ENCODE data around the gene IRF8.

DNA sequence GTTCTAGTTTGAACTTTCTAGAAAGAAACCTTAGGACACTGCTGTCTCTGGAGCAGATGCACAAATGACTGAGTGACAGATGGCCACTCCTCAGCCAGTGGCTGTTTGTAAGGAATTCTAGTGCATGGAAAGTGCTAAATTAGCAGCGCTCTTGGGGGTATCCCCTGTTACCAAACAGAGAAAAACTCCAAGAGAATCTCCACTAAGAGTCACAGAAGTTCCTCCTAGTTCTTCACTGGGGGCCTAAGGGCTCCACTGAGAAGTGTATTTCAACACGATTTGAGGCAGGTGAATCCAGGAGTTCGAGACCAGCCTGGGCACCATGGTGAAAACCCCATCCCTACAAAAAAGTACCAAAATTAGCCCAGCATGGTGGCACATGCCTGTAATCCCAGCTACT, 18.1 kb upstream of the IRF8 start:
- TF ChIP-seq, protein P1, sequence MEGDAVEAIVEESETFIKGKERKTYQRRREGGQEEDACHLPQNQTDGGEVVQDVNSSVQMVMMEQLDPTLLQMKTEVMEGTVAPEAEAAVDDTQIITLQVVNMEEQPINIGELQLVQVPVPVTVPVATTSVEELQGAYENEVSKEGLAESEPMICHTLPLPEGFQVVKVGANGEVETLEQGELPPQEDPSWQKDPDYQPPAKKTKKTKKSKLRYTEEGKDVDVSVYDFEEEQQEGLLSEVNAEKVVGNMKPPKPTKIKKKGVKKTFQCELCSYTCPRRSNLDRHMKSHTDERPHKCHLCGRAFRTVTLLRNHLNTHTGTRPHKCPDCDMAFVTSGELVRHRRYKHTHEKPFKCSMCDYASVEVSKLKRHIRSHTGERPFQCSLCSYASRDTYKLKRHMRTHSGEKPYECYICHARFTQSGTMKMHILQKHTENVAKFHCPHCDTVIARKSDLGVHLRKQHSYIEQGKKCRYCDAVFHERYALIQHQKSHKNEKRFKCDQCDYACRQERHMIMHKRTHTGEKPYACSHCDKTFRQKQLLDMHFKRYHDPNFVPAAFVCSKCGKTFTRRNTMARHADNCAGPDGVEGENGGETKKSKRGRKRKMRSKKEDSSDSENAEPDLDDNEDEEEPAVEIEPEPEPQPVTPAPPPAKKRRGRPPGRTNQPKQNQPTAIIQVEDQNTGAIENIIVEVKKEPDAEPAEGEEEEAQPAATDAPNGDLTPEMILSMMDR (IDR thresholded peaks at IDR 0.05 in 4 of 5, conservative IDR thresholded peaks at IDR 0.05 in 1 of 5) = no peak
- TF ChIP-seq POLR2A (IDR thresholded peaks at IDR 0.05) = no peak

All from gastrocnemius medialis (tissue), 4 donors.